GM23248 (cell line): ENCODE data around the gene LRBA. TPM values are rescaled to one million over a fixed set of nuclear protein-coding genes. Genes with fewer than 3 reads are reported as not detected.
"Not testable (repeated sequence)": the region's sequence is repeated elsewhere in the genome, so short reads cannot be mapped to it uniquely, and the experiment has no call there.

Experiments
- DNase-seq: peaks from one replicate; pipeline ENCODE4 v3.0.0-alpha.2; 2015
- H2AFZ ChIP-seq: fragments of 200-600 bp; sonication (generic); 2 replicates; pipeline ENCODE4 v1.6.1; 2016; ENCODE audit warnings: antibody characterized with exemption
- H3F3A ChIP-seq: fragments of 200-600 bp; sonication (generic); 2 replicates; pipeline ENCODE4 v1.6.1; 2016; ENCODE audit warnings: mild to moderate bottlenecking, antibody characterized with exemption, mixed run types; ENCODE audit not compliant: insufficient read depth
- H3K27ac ChIP-seq: fragments of 200-600 bp; sonication (generic); 2 replicates; pipeline ENCODE4 v1.5.1; 2016; ENCODE audit warnings: mild to moderate bottlenecking
- H3K27me3 ChIP-seq: fragments of 200-600 bp; sonication (generic); replicated peaks from 2 replicates; pipeline ENCODE4 v1.6.1; 2016; ENCODE audit warnings: mild to moderate bottlenecking; ENCODE audit not compliant: insufficient read depth
- H3K36me3 ChIP-seq: fragments of 200-600 bp; sonication (generic); 2 replicates; pipeline ENCODE4 v1.6.1; 2016; ENCODE audit warnings: low read depth, mild to moderate bottlenecking
- H3K4me1 ChIP-seq: fragments of 200-600 bp; sonication (generic); 2 replicates; pipeline ENCODE4 v1.6.1; 2016; ENCODE audit warnings: mild to moderate bottlenecking; ENCODE audit not compliant: insufficient read depth
- H3K4me2 ChIP-seq: fragments of 200-600 bp; sonication (generic); one replicate; pipeline ENCODE4 v1.6.1; 2016; ENCODE audit warnings: mild to moderate bottlenecking; ENCODE audit not compliant: unreplicated experiment
- H3K4me3 ChIP-seq: fragments of 200-600 bp; sonication (generic); 2 replicates; pipeline ENCODE4 v1.5.1; 2016; ENCODE audit warnings: mild to moderate bottlenecking
- H3K79me2 ChIP-seq: fragments of 200-600 bp; sonication (generic); 2 replicates; pipeline ENCODE4 v1.6.1; 2016; ENCODE audit warnings: mild to moderate bottlenecking; ENCODE audit not compliant: insufficient read depth
- H3K9ac ChIP-seq: fragments of 200-600 bp; sonication (generic); 2 replicates; pipeline ENCODE4 v1.6.1; 2016; ENCODE audit warnings: mild to moderate bottlenecking
- H3K9me2 ChIP-seq: fragments of 200-600 bp; sonication (generic); 2 replicates; pipeline ENCODE4 v1.6.1; 2016; ENCODE audit warnings: mixed run types, mild to moderate bottlenecking, moderate library complexity; ENCODE audit not compliant: insufficient read depth
- H3K9me3 ChIP-seq: fragments of 200-600 bp; sonication (generic); one replicate; pipeline ENCODE4 v1.6.1; 2017; ENCODE audit warnings: low read depth
- H4K20me1 ChIP-seq: fragments of 200-600 bp; sonication (generic); 2 replicates; pipeline ENCODE4 v1.6.0; 2016; ENCODE audit not compliant: insufficient read depth
- EZH2 ChIP-seq: fragments of 200-600 bp; sonication (generic); IDR thresholded peaks from 2 replicates; pipeline ENCODE4 v1.6.1; 2018; ENCODE audit warnings: antibody characterized with exemption, mild to moderate bottlenecking; ENCODE audit not compliant: insufficient read depth, poor library complexity, severe bottlenecking
- EZH2phosphoT487 ChIP-seq: fragments of 200-600 bp; sonication (generic); IDR thresholded peaks from 2 replicates; pipeline ENCODE4 v1.6.1; 2018; ENCODE audit warnings: antibody characterized with exemption, moderate library complexity, mild to moderate bottlenecking, low read depth; ENCODE audit not compliant: insufficient read depth
- WGBS, 2 experiments: methylation state at CpG; one replicate each; pipeline ENCODE4 v1.1.6; 2015 to 2017; ENCODE audit warnings: low lambda C conversion rate in 2 of 2, low coverage in 1 of 2; ENCODE audit errors: missing lambda C conversion rate in 2 of 2; 5-methylcytosine and 5-hydroxymethylcytosine counted together
- in situ Hi-C: fragments of 300-500 bp; cut with MboI; formaldehyde crosslinking; loops from 2 replicates; pipeline ENCODE4 v1.15.0; 2020
- polyA plus RNA-seq: library from polyadenylated mRNA; unstranded; fragments of >200 nt; fragmentation: Nextera tagmentation; extraction: Ambion mirVana; gene quantifications from 2 replicates; pipeline ENCODE4 v1.2.1, GENCODE V29; 2016
- total RNA-seq: library from RNA; depleted of rRNA; stranded (reverse); fragments of >200 nt; shearing (Covaris generic); gene quantifications from 2 replicates; pipeline ENCODE4 v1.2.3, GENCODE V29; 2014

Gene LRBA
- total and polyA plus RNA-seq, 2 experiments from 2014 or later = 6.6 to 17.8 TPM

- no peak overlapping the region for H3K4me2 ChIP-seq
- no peaks in the 10 kb centered on the region for H3K36me3 ChIP-seq
- H3K9me2 ChIP-seq = no peaks in the 10 kb centered on the region
- no peak for TF ChIP-seq EZH2
- TF ChIP-seq EZH2phosphoT487 = no peak
- no peaks in the 10 kb centered on the region for H3K79me2 ChIP-seq
- H3K27me3 ChIP-seq = no peaks in the 10 kb centered on the region
- no peak overlapping the region for H3K4me3 ChIP-seq
- 92 to 96% methylated on average over 1 of the region's 1 CpG for WGBS, 2 experiments
- H4K20me1 ChIP-seq = no peaks in the 10 kb centered on the region
- no peak for DNase-seq
- no peaks in the 10 kb centered on the region for H3F3A ChIP-seq
- no peaks in the 10 kb centered on the region for H3K9me3 ChIP-seq
- H3K4me1 ChIP-seq = no peaks in the 10 kb centered on the region
- in situ Hi-C loops = no loop called here
- H3K27ac ChIP-seq = no peak overlapping the region
- H3K9ac ChIP-seq = no peak overlapping the region
- no peak overlapping the region for H2AFZ ChIP-seq
These were observed 53.5 kb downstream of the LRBA start for GRCh38 chr4:150961566-150961965.

GRCh38 chr4:150960818-150961217, 54.3 kb downstream of the LRBA start:
- no peaks in the 10 kb centered on the region for H3K4me1 ChIP-seq
- peak; percentile 59 for DNase-seq
- in situ Hi-C loops = no loop called here

GRCh38 chr4:150960079-150960478, 55.0 kb downstream of the LRBA start:
- H4K20me1 ChIP-seq = no peaks in the 10 kb centered on the region
- H3K79me2 ChIP-seq = no peaks in the 10 kb centered on the region
- TF ChIP-seq EZH2phosphoT487 (no peak), EZH2 (no peak)
- 64 to 75% methylated on average over 2 of the region's 2 CpGs for WGBS, 2 experiments
- no peaks in the 10 kb centered on the region for H3K4me1 ChIP-seq
- no peaks in the 10 kb centered on the region for H3K9me2 ChIP-seq
- no peak overlapping the region for H3K27ac ChIP-seq
- no peak overlapping the region for H3K4me2 ChIP-seq
- no peaks in the 10 kb centered on the region for H3F3A ChIP-seq
- no peak overlapping the region for H3K4me3 ChIP-seq
- no peaks in the 10 kb centered on the region for H3K9me3 ChIP-seq
- H3K9ac ChIP-seq = no peak overlapping the region
- in situ Hi-C loops = no loop called here
- peak; percentile 60 for DNase-seq
- no peaks in the 10 kb centered on the region for H3K36me3 ChIP-seq
- no peaks in the 10 kb centered on the region for H3K27me3 ChIP-seq
- no peak overlapping the region for H2AFZ ChIP-seq

More at GRCh38 chr4:150960818-150961217, 54.3 kb downstream of the LRBA start:
- TF ChIP-seq EZH2phosphoT487 = no peak
- TF ChIP-seq EZH2 = no peak
- H3F3A ChIP-seq = no peaks in the 10 kb centered on the region
- H3K4me2 ChIP-seq = no peak overlapping the region
- H3K36me3 ChIP-seq = no peaks in the 10 kb centered on the region
- no peak overlapping the region for H2AFZ ChIP-seq
- H3K9me2 ChIP-seq = no peaks in the 10 kb centered on the region
- H3K9me3 ChIP-seq = no peaks in the 10 kb centered on the region
- no peaks in the 10 kb centered on the region for H4K20me1 ChIP-seq
- no peaks in the 10 kb centered on the region for H3K79me2 ChIP-seq
- H3K4me3 ChIP-seq = no peak overlapping the region
- H3K27me3 ChIP-seq = no peaks in the 10 kb centered on the region
- WGBS, 2 experiments = 95 to 98% methylated on average over 2 of the region's 2 CpGs
- H3K27ac ChIP-seq = no peak overlapping the region
- no peak overlapping the region for H3K9ac ChIP-seq

- H3K4me3 ChIP-seq, H3K9ac ChIP-seq, H3K4me1 ChIP-seq, DNase-seq, H4K20me1 ChIP-seq, in situ Hi-C loops, H3K36me3 ChIP-seq, H2AFZ ChIP-seq, H3K9me3 ChIP-seq, H3K27ac ChIP-seq, H3K4me2 ChIP-seq, H3F3A ChIP-seq, H3K9me2 ChIP-seq, H3K79me2 ChIP-seq, H3K27me3 ChIP-seq: not testable (repeated sequence)
- WGBS, 2 experiments = 68 to 83% methylated on average over 4 of the region's 4 CpGs
These were observed 57.1 kb downstream of the LRBA start for GRCh38 chr4:150957981-150958380.

GRCh38 chr4:150957095-150957494, 58.0 kb downstream of the LRBA start:
- H4K20me1 ChIP-seq = not testable (repeated sequence)

GRCh38 chr4:150953916-150954315, 61.2 kb downstream of the LRBA start:
- DNase-seq, H3K9ac ChIP-seq, H3K9me2 ChIP-seq, H3K27ac ChIP-seq, H3K9me3 ChIP-seq, H3K79me2 ChIP-seq, H3K4me1 ChIP-seq, H3F3A ChIP-seq, H2AFZ ChIP-seq, H3K4me2 ChIP-seq, in situ Hi-C loops, H3K27me3 ChIP-seq, H4K20me1 ChIP-seq, H3K4me3 ChIP-seq, H3K36me3 ChIP-seq: not testable (repeated sequence)
- WGBS, 2 experiments = 94 to 100% methylated on average over 2 to 22 of the region's 28 CpGs

More at GRCh38 chr4:150957095-150957494, 58.0 kb downstream of the LRBA start:
- H3K9me2 ChIP-seq, H3K4me3 ChIP-seq, H3K27ac ChIP-seq, DNase-seq, H2AFZ ChIP-seq, in situ Hi-C loops, H3K4me1 ChIP-seq, H3F3A ChIP-seq, H3K4me2 ChIP-seq, H3K27me3 ChIP-seq, H3K9me3 ChIP-seq, H3K79me2 ChIP-seq, H3K9ac ChIP-seq, H3K36me3 ChIP-seq: not testable (repeated sequence)
- WGBS, 2 experiments = 88 to 89% methylated on average over 1 of the region's 1 CpG
